DMS 273 (cell line): ENCODE measurements around the gene NPTX1.
"Not testable (repeated sequence)": the region's sequence is repeated elsewhere in the genome, so short reads cannot be mapped to it uniquely, and the experiment has no call there.

Source experiments
- DNase-seq: peaks from one replicate; lab custom pipeline; 2025; ENCODE audit not compliant: unreplicated experiment; lab: John Stamatoyannopoulos, UW

NPTX1 gene, protein sequence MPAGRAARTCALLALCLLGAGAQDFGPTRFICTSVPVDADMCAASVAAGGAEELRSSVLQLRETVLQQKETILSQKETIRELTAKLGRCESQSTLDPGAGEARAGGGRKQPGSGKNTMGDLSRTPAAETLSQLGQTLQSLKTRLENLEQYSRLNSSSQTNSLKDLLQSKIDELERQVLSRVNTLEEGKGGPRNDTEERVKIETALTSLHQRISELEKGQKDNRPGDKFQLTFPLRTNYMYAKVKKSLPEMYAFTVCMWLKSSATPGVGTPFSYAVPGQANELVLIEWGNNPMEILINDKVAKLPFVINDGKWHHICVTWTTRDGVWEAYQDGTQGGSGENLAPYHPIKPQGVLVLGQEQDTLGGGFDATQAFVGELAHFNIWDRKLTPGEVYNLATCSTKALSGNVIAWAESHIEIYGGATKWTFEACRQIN

DNA sequence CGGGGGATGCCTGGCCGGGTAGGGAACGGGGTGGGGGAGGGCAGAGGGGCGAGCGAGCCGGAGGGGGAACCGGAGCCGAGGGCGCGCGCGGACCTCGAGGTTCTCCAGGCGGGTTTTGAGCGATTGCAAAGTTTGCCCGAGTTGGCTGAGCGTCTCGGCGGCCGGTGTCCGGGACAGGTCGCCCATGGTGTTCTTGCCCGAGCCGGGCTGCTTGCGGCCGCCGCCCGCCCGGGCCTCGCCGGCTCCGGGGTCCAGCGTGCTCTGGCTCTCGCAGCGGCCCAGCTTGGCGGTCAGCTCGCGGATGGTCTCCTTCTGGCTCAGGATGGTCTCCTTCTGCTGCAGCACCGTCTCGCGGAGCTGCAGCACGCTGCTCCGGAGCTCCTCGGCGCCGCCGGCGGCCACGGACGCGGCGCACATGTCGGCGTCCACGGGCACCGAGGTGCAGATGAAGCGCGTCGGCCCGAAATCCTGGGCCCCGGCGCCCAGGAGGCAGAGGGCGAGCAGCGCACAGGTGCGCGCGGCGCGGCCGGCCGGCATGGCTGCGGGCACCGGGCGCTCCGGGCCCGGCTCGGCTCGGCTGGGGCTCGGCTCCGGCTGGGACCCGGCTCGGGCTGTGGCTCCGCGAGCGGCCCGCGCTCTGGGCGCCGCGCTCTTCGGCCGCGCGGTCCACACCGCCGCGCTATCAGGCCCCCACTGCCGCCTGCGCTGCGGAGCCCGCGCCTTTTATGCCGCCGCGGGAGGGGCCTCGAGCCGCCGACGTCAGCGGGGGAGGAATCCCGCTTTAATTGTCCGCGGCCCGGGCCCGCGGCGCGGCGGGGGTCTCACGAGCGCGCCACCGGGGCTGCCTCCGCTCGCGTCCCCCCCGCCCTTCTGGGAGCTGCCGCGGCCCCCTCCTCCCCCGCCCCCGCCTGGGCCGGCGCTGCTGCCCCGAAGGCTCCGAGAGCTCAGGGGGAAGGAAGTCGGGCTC lies at the start of gene NPTX1:
Gene NPTX1 (minus strand): TSS at position 698 of the 967 bp plus-strand sequence. CDS start 161 bp downstream, at position 537.
- DNase-seq = peak; percentile 85

DNA sequence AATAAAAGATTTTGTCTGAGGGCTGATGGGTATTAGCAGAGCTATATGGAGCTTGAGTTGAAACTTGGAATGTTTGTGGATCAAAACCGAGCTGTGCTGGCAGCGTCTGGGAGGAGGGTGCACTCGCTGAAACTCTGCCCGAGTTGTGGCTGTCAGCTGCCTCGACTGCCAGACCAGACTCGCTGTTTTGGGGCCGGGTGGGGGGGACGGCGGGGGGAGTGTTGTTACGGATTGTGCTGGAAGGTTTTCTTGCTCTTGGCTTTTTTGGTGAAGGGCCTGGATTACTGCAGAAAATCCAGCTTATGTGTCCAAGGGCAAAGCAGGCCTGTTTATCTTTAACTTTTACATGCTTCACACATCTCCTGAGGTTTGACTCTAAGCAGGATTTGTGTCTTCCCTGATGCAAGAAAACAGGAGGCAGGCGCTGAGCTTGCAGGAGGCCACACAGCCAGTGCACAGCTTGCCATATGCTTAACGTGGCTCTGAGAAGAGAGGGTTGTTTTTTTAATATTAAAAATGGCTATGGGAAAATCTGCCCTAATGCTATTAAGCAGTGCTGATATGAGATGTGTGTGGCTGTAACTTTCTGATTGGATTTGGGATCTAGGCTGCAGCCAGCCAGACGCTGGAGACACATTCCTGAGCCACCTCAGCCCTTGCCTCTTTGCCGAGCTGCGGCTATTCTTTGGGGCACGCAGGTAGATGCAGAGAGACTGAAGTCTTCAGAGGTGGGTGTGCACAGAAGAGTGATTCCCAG lies 47.7 kb upstream of the NPTX1 start:
- DNase-seq = peak; percentile 58

DNA sequence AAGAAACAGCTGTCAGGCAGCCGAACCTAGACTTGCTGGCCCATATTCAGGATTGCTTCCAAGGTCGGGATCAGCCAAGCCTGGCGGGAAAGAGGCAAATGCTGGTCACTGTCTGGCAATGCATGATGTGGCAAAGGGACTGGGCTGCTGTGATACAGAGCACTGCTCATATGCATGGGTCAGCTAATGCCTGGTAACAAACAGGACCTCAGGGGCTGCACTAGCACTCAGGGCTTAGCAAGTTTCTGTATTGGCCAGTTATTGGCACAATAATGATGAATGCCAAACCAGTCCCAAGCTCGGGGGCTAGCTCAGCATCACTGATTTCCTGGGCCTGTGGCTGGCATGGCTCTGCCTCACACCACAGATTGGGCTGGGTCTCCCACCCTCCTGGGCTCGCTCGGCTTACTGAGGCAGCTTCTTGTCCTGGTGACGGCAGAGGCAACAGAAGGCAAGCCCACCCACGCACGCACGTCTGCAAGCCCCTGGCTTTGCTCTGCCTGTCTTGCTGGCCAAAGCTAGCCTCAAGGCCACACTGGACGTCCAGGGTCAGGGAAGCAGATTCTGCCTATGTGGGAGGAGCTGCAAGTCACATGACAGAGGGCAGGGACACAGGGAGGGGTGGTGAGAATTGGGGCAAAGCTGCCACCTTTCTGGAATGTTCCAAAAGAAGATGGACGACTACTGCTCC lies 46.8 kb upstream of the NPTX1 start:
- no peak for DNase-seq

DNA sequence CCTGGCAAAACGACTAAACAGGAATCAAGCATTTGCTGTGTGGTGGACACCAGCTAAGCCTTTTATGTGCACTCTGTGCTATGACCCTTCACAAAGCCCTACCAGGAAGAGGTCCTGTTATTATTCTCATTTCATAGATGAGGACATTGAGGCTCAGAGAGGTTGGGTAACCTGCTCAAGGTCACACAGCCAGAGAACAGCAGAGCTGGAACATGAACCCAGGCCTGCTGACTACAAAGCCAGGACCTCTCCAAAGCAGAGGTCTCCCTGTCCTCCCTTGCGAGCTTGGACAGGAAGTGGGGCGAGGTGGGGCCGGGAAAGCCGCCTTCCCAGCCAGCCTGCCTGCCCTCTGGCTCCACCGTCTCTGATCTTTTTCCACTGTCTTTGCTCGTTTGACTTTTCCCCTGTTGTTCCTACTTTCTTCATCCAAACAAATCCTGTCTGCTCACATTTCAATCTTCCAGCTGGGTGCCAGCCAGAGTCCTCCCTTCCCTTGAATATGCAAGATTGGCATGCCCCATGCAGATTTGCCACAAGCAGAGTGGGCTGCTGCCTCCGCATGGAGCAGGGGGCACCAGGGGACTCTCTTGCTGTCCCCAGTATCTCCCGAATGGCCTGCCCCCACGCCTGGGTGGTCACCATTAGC lies 44.5 kb upstream of the NPTX1 start:
- no peak for DNase-seq

DNA sequence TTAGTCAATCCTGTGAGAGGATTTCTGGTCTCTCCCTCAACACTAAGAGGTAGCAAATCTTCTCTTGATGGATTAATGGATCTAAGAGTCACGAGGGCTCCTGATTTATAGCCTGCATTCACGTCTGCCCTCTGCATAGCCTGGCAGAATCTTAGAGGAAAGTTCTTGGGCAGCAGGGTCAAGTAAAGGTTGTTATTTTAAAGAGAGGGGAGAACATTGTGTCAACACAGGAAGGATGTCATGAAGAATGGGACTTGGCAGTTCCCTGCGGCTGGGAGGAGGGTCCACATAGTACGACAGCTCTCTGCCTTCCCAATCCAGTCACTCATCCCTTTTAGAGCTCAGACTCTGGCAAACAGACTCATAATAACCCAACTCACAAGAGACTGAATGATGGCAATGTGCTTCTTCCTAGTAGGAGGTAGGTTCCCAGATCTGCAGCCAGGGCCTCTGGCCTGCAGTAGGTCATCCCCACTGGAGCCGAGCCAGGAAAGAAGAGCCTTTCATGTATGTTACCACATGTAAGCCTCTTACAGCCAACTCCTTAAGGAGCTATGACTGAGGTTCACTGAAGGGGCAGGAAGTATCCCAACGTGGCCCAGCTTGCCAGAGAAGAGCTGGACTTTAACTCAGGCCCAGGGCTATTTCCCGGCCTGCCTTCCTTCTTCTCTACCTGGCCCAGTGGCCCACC lies 42.8 kb upstream of the NPTX1 start:
- DNase-seq = no peak

DNA sequence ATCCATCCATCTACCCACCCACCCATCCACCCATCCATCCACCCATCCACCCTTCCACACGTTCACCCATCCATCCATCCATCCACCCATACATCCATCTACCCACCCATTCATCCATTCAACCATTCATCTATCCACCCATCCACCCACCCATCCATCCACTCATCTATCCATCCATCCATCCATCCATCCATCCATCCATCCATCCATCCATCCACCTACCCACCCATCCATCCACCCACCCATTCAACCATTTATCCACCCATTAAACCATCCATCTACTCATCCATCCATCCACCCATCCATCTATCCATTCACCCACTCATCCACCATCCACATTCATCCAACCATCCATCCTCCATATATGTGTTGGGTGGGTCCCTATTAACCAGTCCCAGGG lies 42.0 kb upstream of the NPTX1 start:
- no peak for DNase-seq

DNA sequence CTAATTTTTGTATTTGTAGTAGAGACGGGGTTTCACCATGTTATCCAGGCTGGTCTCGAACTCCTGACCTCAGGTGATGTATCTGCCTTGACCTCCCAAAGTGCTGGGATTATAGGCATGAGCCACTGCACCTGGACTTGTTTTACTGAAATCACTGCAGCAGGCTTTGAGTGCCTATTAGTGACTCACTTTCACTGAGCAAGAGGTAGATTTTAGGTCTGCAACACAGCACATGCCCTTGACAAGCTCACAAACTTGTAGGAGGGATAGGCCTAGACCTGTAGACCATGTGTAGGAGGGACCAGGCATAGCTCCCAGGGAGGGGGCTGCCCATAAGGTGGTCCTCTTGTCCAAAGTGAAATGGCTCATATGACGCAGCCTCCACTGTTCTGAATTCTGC lies 41.2 kb upstream of the NPTX1 start:
- no peak for DNase-seq

DNA sequence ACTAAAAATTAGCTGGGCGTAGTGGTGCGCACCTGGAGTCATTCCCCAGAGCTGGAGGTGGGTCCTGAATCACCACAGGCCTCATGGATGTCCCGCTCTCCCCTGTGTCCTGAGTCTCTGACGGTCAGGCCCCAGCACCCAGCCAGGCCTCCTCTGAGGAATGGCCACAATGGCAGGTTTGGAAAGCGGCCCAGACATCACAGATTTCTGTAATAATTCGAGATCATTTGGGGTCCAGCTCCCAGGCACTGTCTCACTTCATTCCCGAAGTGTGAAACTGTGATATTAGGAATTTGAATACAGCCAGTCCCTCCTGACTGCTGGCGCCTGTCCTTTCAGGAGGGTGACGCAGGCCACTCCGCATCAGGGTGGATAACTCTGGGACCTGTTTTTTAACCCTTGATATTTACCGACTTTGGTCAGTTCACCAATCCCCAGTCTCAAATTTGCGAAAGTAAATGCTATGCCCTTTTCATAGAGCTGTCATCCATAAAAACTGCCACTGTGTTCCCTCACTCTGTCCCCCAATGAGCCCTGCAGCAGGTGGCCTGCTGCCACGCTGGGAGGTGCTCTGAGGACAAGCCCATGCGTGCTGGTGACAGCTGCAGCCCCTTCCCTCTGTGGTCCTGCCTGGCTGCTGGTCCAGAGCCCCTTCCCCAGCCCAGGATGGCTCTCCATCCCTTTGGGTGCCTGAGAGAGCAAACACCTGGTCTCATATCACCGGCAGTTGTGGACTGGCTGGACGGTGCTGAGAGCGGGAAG lies 39.9 kb upstream of the NPTX1 start:
- DNase-seq = no peak

DNA sequence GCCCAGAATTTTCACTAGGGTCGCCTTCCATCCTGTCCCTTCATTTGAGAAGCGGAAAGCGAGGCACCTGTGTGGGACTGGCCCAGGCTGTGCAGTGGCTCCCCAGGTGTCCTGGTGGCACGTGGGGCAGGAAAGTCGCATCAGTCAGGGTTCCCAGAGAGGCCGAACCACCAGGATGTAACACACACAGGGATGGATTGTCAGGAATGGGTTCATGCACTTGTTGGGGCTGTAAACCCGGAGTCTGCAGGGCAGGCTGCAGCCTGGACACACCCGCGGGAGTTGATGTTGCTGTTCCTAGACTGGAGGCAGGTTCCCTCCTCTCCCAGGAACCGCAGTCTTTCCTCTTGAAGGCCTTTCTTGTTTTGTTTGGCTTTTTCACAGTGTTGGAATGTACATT lies 37.5 kb upstream of the NPTX1 start:
- DNase-seq = no peak

DNA sequence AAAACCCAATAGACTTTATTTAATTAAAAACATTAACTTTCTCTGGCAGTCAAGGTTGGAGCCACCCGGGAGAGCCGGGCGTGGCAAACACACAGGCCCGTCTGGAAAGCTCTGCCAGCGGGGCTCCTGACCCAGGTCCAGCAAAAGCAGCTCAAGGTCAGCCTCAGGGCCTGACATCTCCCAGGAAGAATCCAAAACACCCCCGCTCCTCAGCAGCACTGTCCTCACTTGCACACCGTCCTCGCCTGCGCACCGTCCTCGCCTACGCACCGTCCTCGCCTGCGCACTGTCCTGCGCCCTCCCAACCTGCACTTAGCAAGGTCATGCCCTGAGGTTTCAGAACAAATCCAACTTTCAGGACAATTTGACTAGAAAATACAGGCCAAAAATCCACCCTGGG lies 36.8 kb upstream of the NPTX1 start:
- no peak for DNase-seq

DNA sequence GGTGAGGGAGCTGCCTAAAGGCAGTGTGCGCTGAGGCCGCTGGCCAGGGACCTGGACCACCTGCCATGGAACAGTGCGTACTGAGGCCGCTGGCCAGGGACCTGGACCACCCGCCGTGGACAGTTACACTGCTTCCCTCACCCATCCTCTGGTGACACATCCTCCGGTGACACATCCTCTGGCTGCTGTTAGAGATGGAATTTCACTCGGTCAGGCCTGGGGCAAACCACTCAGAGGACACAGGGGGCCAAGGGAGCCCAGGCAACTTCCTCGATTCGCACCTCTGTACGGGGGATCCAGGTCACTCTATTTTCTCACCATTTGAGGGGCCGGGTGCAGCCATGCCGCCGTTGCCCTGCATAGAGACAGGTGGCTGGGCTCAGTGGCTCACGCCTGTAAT lies 35.8 kb upstream of the NPTX1 start:
- no peak for DNase-seq

DNA sequence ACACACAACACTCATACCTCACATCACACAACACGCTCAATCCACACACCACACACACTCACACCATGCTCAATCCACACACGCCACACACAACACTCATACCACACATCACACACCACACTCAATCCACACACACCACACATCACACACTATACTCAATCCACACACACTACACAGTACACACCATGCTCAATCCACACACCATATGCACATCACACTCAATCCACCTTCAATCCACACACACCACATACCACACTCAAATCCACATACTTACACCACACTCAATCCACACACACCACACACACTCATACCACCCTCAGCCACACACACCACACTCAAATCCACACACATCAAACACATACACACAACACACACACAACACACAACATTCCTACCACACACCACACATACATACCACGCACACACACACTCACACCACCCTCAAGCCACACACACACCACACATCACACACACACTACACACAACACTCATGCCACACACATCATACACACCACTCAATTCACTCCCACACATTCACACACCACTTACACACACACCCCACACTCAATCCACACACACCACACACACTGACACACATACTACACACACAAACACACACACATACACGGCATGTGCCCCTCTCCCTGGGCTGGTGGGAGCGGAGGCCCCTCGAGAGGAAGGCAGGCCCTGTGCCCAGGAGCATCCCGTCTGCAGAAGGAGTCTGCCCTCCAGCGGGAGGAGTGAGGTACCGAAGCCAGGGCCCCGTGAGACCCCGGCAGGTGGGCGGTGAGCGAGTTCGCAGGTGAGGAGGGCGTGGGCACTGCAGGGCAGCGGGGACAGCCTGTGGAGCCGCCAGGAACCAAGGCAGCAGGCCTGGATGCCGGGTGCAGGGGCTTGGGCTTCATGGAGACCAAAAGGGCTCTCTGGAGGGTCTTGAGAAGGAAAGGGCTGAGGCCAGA lies 35.1 kb upstream of the NPTX1 start:
- DNase-seq = no peak

DNA sequence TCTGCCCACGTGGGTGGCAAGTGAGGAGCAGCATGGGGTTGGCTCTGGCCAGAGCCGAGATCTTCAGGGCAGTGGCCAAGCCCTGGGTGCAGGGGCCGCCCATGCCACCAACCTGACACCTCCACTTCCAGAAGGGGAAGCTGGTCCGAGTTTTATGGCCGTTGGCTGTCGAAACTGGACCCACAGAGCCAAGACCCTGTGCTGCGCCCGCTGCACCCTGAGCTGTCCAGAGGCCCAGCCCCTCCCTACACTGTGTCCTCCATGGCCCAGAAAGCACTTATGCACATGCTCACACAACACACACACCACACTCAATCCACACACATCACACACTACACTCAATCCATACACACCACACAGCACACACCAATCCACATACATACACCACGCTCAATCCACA lies 34.4 kb upstream of the NPTX1 start:
- no peak for DNase-seq

DNA sequence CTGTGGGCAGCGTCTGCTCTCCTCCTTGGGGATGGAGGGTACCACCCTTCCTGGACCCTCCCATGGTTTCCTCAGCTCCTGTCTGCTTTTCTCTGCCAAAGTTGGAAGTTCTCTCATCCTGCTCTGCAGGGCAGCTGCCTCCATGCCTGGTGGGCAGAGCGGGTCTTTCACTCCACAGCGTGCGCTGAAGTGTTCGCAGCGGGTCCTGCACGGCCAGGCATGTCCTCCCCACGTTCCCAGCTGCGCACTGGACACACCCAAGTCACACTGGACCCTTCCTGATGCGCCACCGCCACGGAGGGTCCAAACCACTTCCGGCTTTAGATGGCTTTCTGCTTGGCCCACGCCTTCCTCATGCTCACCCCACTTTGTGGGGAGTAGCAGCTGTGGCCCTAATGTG lies 33.7 kb upstream of the NPTX1 start:
- no peak for DNase-seq

DNA sequence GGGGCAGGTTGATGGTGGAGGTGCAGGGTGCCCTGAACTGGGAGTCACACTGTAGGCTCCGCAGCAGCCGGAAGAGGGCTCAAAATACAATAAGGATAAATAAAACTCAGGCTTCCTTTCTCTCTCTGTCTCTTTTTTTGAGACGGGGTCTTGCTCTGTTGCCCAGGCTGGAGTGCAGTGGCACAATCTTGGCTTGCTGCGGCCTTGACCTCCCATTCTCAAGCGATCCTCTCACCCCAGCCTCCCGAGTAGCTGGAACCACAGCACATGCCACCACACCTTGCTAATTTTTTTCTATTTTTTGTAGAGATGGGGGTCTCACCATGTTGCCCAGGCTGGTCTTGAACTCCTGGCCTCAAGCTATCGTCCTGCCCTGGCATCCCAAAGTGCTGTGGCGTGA lies 32.9 kb upstream of the NPTX1 start:
- no peak for DNase-seq

DNA sequence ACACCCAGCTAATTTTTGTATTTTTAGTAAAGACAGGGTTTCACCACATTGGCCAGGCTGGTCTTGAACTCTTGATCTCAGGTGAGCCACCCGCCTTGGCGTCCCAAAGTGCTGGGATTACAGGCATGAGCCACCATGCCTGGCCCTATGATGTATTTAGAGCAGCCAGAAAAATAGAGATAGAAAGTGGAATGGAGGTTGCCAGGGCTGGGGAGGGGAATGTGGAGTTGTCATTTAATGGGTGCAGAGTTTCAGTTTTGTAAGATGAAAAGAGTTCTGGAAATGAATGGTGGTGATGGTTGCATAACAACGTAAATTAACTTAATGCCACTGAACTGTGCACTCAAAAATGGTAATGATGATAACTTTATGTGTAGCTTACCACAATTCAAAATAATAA lies 31.6 kb upstream of the NPTX1 start:
- no peak for DNase-seq

DNA sequence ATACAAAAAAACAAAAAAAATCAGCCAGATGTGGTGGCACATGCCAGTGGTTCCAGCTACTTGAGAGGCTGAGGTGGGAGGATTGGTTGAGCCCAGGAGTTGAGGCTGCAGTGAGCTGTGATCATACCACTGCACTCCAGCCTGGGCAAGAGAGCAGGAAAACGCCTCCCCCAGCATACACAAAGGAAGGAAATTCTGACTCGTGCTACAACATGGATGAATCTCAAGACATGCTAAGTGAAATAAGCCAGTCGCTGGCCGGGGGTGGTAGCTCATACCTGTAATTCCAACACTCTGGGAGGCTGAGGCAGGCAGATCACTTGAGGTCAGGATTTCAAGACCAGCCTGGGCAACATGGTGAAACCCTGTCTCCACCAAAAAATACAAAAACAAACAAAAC lies 30.8 kb upstream of the NPTX1 start:
- not testable (repeated sequence) for DNase-seq
